D721Med (cell line): ENCODE data around the gene TICRR.

ENCODE experiments used
- DNase-seq: peaks from one replicate; pipeline ENCODE4 v3.0.0; 2011; ENCODE audit warnings: low spot score; ENCODE audit not compliant: insufficient read length
- FAIRE-seq: peaks from 2 replicates; lab custom pipeline; 2011; peaks lifted over from hg19 to GRCh38; lab: Jason Lieb, UNC
- CTCF ChIP-seq: IDR thresholded peaks from 2 replicates; pipeline ENCODE4 v1.5.1; 2012; ENCODE audit warnings: mild to moderate bottlenecking, control low read depth; ENCODE audit not compliant: insufficient read depth; ENCODE audit errors: missing control alignments

TICRR gene

GRCh38 chr15:89627256-89627970 lies 52.1 kb downstream of the TICRR start:
- TF ChIP-seq CTCF = no peak
- DNase-seq = no peak
- no peak for FAIRE-seq

GRCh38 chr15:89628301-89628700 lies 53.0 kb downstream of the TICRR start:
- no peak for TF ChIP-seq CTCF
- no peak for DNase-seq
- FAIRE-seq = no peak

GRCh38 chr15:89628806-89629715 lies 53.8 kb downstream of the TICRR start:
- DNase-seq (no peak), FAIRE-seq (no peak)

GRCh38 chr15:89629829-89630228 lies 54.6 kb downstream of the TICRR start:
- DNase-seq = no peak
- no peak for TF ChIP-seq CTCF
- no peak for FAIRE-seq

More at GRCh38 chr15:89628806-89629715, 53.8 kb downstream of the TICRR start:
- no peak for TF ChIP-seq CTCF

DNA sequence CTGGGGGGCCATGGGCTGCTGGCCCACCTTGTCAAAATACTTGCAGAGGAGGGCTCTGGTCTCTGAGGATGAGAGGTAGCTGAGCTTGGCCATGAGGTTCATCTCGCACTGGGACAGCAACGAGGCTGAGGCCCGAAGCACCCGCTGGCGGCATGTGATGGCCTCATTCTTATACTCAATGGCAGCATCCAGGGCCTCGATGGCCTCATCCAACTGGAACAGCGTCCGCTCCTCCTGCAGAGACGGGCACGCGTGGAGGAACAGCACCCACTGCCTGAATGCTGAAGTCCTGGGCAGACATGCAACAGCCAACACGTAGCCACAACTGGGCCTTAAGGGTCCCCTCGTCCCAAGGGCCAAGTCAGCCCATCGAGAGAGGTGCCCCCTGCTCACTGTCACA lies 55.0 kb downstream of the TICRR start:
- TF ChIP-seq CTCF = no peak
- no peak for DNase-seq
- FAIRE-seq = no peak

DNA sequence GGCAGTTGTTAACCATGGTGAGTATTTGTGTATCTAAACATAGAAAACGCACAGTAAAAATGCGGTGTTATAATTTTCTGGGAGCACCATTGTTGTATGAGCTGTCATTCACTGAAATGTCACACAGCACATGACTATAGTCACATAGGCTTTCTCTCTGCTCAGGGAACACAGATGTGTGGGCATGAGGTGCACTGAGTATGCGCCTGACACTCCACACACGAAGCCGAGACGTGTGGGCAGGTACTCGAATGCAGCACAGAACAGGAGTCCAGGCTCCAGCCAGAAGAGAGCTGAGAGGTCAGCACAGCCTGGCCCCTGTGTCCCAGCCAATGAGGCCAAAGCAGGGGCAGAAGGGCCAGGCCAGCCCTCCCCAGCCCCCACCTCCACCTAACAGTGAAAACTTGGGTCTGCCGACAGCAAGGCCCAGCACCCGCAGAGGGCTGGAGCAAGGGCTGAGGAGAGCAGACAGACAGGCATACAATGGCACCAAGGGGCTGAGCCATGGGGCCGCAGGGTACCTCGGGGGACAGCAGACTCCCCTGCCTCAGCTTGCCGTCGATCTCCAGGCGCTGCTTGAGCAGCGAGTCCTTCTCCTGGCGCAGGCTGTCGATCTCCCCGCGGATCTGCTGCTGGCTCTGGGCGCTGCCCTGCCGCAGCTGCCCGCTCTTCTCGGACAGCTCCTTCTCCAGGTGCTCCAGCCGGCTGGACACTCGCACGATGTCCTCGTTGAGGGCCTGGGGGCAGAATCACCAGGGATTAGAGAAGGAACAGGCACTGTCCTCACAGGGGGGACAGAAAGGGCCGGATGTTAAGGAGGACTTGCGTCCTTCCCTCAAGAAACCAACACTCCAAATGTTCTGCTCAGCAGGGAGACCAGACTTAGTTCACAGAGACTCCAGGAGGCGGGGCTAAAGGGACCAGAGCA lies 56.0 kb downstream of the TICRR start:
- no peak for FAIRE-seq
- TF ChIP-seq CTCF = no peak
- no peak for DNase-seq
